Left lobe of liver (tissue), 2 donors: ENCODE data around the gene SIT1. TPM values are rescaled to one million over a fixed set of nuclear protein-coding genes. Genes with fewer than 3 reads are reported as not detected.
"Not testable (repeated sequence)": the region's sequence is repeated elsewhere in the genome, so short reads cannot be mapped to it uniquely, and the experiment has no call there.

ENCODE experiments used
- ATAC-seq: fragments of 200-7000 bp; cut with Tn5 transposase; one replicate; pipeline ENCODE4 v1.9.1; 2020; ENCODE audit warnings: mild to moderate bottlenecking, moderate library complexity
- DNase-seq: peaks from one replicate; pipeline ENCODE4 v3.0.0-alpha.2; 2020; ENCODE audit warnings: low spot score
- total RNA-seq: library from RNA; stranded (reverse); gene quantifications from one replicate; pipeline ENCODE4 v1.2.1, GENCODE V29; 2021
- donor health status: DM: no; HTN: no; CAD: no; lungs with moderate emphysema.
- donor health status: DM: no; HTN: yes; CAD: no.

SIT1 gene
- total RNA-seq, 1 donor from 2014 or later, result 0.23 TPM

- no peak for DNase-seq
- ATAC-seq, result no peak
Observed at GRCh38 chr9:35661756-35662350, 11.1 kb upstream of the SIT1 start.

DNA sequence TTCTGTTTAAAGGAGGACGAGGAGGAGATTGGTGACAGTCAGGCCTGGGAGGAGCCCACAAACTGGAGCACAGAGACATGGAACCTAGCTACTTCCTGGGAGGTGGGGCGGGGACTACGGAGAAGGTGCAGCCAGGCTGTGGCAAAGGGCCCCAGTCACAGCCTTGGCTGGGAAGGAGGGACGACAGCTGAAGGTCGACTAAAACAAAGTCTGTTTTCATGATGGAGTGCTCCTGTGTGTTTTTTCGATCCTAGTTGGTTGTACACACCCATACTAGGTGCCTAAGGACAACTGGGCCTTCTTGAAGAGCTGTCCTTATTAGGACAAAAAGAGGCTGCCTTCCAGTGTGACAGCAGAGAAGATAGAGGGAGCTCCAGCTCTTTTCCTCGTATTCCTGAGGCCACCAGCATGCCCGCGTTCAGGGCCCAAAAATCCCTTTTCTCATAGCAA is 10.3 kb upstream of the SIT1 start:
- ATAC-seq, result no peak
- DNase-seq, result no peak

GRCh38 chr9:35659340-35659739 is 8.6 kb upstream of the SIT1 start:
- no peak for ATAC-seq
- DNase-seq, result no peak

DNA sequence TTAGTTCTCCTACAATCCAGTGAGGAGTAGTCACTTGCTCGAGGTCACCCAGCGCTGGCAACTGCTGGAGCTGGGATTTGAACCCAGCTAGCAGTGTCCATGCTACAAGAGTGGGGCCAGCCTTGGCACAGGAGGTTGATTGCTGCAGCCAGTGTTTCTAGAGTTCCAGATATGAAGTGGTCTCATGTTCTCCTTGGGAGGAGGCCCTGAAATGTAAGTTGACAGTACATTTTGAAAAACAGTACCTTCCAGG is 8.2 kb upstream of the SIT1 start:
- ATAC-seq, result peak; percentile 9
- peak; percentile 53 for DNase-seq

GRCh38 chr9:35658137-35658967 is 7.6 kb upstream of the SIT1 start, which contains the start of gene CCDC107:
Gene CCDC107 (plus strand): TSS chr9:35658292. CDS start chr9:35658380, 88 bp downstream.
- peak; percentile 85 for ATAC-seq

DNA sequence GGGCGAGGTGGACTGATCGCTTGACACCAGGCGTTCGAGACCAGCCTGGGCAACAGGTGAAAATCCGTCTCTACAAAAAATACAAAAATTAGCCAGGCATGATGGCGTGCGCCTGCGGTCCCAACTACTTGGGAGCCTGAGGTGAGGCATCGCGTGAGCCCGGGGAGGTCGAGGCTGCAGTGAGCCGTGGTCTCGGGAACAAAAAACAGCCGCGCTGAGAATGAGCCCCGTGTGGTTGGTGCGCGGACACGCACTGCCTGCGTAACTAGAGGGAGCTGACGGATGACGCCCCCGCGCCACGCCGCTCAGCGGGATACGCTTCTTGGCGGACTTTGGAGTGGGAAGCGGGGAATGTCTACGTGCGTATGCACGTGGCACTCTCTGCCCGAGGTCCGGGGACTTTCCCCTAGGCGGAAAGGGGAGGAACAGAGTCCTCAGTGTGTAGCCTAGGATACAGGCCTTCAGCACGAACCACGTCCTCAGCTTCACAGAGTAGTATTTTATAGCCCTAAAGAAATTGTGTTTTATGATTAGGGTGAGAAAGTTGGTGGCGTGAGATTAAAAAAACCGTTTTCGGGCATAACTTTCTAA is 6.9 kb upstream of the SIT1 start, which contains the start of gene RMRP:
RMRP (minus strand) TSS at position 474 of the 591 bp plus-strand sequence.
- peak; percentile 99 for DNase-seq
- ATAC-seq, result peak; percentile 86

More at GRCh38 chr9:35658137-35658967, 7.6 kb upstream of the SIT1 start, which contains the start of gene CCDC107:
- DNase-seq, result peak; percentile 89

- ATAC-seq (peak; percentile 5), DNase-seq (no peak)
Observed at GRCh38 chr9:35656831-35657545, 6.3 kb upstream of the SIT1 start.

DNA sequence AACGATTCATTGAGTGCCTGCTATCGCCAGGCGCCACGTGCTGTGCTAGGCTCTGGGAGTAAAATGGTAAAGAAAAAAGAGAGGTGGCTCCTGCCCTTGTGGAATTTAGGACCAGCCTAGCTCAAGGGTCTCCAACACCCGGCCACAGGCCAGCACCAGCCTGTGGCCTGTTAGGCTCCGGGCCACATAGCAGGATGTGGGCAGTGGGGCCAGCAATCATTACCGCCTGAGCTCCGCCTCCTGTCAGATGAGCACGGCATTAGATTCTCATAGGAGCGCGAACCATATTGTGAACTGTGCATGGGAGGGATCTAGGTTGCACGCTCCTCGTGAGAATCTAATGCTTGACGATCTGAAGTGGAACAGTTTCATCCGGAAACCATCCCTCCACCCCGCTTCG is 5.6 kb upstream of the SIT1 start:
- DNase-seq (no peak), ATAC-seq (no peak)

DNA sequence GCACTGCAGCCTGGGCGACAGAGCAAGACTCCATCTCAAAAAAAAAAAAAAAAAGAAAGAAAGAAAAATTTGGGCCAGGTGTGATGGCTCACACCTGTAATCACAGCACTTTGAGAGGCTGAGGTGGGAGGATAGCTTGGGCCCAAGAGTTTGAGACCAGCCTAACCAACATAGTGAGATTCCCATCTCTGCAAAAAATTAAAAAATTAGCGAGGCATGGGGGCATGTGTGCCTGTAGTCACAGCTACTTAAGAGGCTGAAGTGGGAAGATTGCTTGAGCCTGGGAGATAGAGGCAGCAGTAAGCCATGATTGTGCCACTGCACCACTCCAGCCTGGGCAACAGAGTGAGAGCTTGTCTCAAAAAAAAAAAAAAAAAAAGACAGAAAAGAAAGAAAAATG is 2.9 kb upstream of the SIT1 start:
- ATAC-seq (no peak), DNase-seq (no peak)

DNA sequence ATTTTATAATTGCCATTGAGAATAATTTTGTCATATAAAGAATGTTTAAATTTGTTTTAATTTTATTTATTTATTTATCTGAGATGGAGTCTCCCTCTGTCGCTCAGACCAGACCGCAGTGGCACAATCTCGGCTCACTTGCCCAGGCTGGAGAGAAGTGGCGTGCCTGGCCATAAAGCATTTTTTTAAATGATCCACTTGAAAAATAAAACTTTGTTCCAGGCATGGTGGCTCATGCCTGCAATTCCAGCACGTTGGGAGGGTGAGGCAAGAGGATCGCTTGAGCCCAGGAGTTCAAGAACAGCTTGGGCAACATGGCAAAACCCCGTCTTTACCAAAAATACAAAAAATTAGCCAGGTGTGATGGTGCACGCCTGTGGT is 2.1 kb upstream of the SIT1 start:
- no peak for ATAC-seq
- DNase-seq, result no peak

GRCh38 chr9:35651956-35652828 is 1.5 kb upstream of the SIT1 start:
- ATAC-seq (peak; percentile 7), DNase-seq (no peak)

DNA sequence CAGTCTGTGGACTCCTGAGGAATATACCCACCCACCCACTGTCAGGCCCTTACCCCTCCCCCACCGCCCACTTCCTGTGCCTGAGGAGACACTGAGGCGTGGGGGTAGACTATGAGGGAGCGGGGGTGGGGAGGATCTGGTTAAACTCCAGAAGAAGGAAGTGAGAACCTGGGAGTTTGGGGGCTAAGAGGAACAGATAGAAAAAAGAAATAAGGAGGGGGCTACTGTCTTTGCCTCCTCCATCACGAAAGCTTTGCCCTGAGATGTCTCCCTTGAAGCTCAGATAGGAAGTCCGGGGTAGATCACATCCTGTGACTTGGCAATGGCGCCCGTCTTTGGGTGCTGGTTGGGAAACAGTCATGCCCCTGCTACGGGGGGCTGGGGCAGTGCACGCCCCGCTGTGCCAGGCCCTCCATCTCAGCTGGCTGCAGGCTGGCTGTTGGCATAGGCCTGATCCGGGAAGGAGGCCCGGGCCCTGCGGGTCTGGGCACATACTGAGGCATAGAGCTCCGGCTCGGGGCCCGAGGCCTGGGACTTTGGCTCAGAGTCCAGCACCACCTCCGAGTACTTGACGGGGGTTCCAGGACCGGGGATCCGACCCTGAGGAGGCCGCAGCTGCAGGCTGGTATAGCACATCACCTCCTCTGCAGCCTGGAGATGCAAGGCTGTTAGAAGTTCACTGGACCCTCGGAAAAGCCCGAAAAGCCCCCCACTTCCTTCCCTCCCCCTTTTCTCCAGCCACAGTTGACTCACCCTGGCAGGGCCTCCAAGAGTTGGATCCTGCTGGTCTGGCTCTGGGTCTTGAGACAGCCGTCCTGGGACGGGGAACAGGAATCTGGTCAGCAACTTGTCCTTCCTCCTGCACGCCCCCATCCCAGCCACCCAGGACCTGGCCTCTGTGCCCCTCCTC is 1.0 kb downstream of the SIT1 start:
- ATAC-seq, result no peak
- no peak for DNase-seq

GRCh38 chr9:35646533-35647265 is 4.0 kb downstream of the SIT1 start:
- peak; percentile 99 for ATAC-seq
- peak; percentile 93 for DNase-seq

GRCh38 chr9:35646153-35646532 is 4.6 kb downstream of the SIT1 start:
- DNase-seq (no peak), ATAC-seq (peak; percentile 30)

GRCh38 chr9:35645736-35646135 is 5.0 kb downstream of the SIT1 start:
- not testable (repeated sequence) for DNase-seq, ATAC-seq

GRCh38 chr9:35643046-35643445 is 7.7 kb downstream of the SIT1 start:
- no peak for DNase-seq
- ATAC-seq, result no peak

GRCh38 chr9:35641478-35641877 is 9.3 kb downstream of the SIT1 start:
- DNase-seq, ATAC-seq: not testable (repeated sequence)

- ATAC-seq, DNase-seq: not testable (repeated sequence)
Observed at GRCh38 chr9:35640431-35640830, 10.3 kb downstream of the SIT1 start.

- ATAC-seq (no peak), DNase-seq (no peak)
Observed at GRCh38 chr9:35639631-35640030, 11.1 kb downstream of the SIT1 start.
